K562 (cell line): ENCODE measurements around the gene PRKAG2. TPM values are rescaled to one million over a fixed set of nuclear protein-coding genes. Genes with fewer than 3 reads are reported as not detected.
A peak's percentile ranks its signal among the peaks of the same experiment; 100 is the strongest.

ENCODE experiments used
- BRCA1 ChIP-seq, 2 experiments: fragments of 450-650 bp in 1 of 2; sonication (generic) in 1 of 2; formaldehyde crosslinking in 1 of 2; IDR thresholded peaks; 2 replicates each; pipeline versions ENCODE4 v1.5.0 to v1.6.1; 2017 to 2020; ENCODE audit warnings: mild to moderate bottlenecking in 1 of 2, missing genetic modification reagents in 1 of 2
- CC2D1A ChIP-seq: fragments of 450-650 bp; IDR thresholded peaks from 2 replicates; pipeline ENCODE4 v1.6.1; 2017; ENCODE audit warnings: mild to moderate bottlenecking
- CEBPB ChIP-seq: fragments of 450-650 bp; IDR thresholded peaks from 2 replicates; pipeline ENCODE4 v1.6.1; 2016; ENCODE audit warnings: missing genetic modification characterization, missing compliant biosample characterization
- CREB3L1 ChIP-seq: fragments of 450-650 bp; IDR thresholded peaks from 2 replicates; pipeline ENCODE4 v1.6.1; 2014; ENCODE audit warnings: low read depth, mild to moderate bottlenecking, moderate library complexity, borderline replicate concordance
- E2F6 ChIP-seq, 2 experiments: IDR thresholded peaks; 2 replicates each; pipeline ENCODE4 v1.6.1; 2011; ENCODE audit warnings: borderline replicate concordance in 1 of 2, control low read depth in 1 of 2, low read depth in 1 of 2, low read length in 1 of 2, mild to moderate bottlenecking in 1 of 2, mixed read lengths in 1 of 2, moderate library complexity in 1 of 2; ENCODE audit not compliant: insufficient read depth in 1 of 2, insufficient read length in 1 of 2, poor library complexity in 1 of 2, severe bottlenecking in 1 of 2; ENCODE audit errors: extremely low read depth in 1 of 2
- EGR1 ChIP-seq: fragments of 450-650 bp; conservative IDR thresholded peaks from 2 replicates; pipeline ENCODE4 v1.6.1; 2017; ENCODE audit warnings: mild to moderate bottlenecking
- EWSR1 ChIP-seq: fragments of 450-650 bp; IDR thresholded peaks from 2 replicates; pipeline ENCODE4 v1.6.1; 2018; ENCODE audit warnings: borderline replicate concordance, mild to moderate bottlenecking, low read depth, moderate library complexity; ENCODE audit not compliant: partially characterized antibody
- FOXP4 ChIP-seq: sonication (generic); formaldehyde crosslinking; IDR thresholded peaks from 2 replicates; pipeline ENCODE4 v1.8.0; 2022; ENCODE audit warnings: mild to moderate bottlenecking, missing genetic modification reagents, borderline replicate concordance
- HNRNPLL ChIP-seq: fragments of 200-400 bp; formaldehyde crosslinking; IDR thresholded peaks from 2 replicates; pipeline ENCODE4 v1.6.1; 2017; ENCODE audit warnings: low read length, low read depth, mild to moderate bottlenecking; ENCODE audit not compliant: poor library complexity, severe bottlenecking
- KLF16 ChIP-seq: IDR thresholded peaks from 2 replicates; pipeline ENCODE4 v1.6.1; 2016; ENCODE audit warnings: antibody characterized with exemption
- PPARD ChIP-seq: fragments of 250-450 bp; sonication (Bioruptor Pico); IDR thresholded peaks from 2 replicates; pipeline ENCODE4 v1.8.0; 2022; ENCODE audit warnings: inconsistent platforms, mild to moderate bottlenecking, moderate library complexity
- PRPF4 ChIP-seq: fragments of 200-400 bp; formaldehyde crosslinking; IDR thresholded peaks from one replicate; pipeline ENCODE4 v1.6.1; 2017; ENCODE audit warnings: low read length, low read depth, mild to moderate bottlenecking; ENCODE audit not compliant: insufficient read depth, poor library complexity, severe bottlenecking
- SETDB1 ChIP-seq: IDR thresholded peaks from one replicate; pipeline ENCODE4 v1.6.1; 2012; ENCODE audit warnings: low read length, control low read depth, inconsistent platforms
- SNIP1 ChIP-seq: fragments of 450-650 bp; IDR thresholded peaks from 2 replicates; pipeline ENCODE4 v1.7.1; 2017; ENCODE audit warnings: low read depth, mild to moderate bottlenecking
- STAT5A ChIP-seq: IDR thresholded peaks from 2 replicates; pipeline ENCODE4 v1.6.1; 2012; ENCODE audit warnings: low read length, inconsistent platforms, borderline replicate concordance
- U2AF1 ChIP-seq: fragments of 200-400 bp; formaldehyde crosslinking; optimal IDR thresholded peaks from 2 replicates; pipeline ENCODE3; 2017; ENCODE audit warnings: mild to moderate bottlenecking, low read depth, low read length, moderate library complexity
- ZC3H4 ChIP-seq: sonication (generic); formaldehyde crosslinking; IDR thresholded peaks from 2 replicates; pipeline ENCODE4 v1.9.0; 2021; ENCODE audit warnings: missing genetic modification reagents, borderline replicate concordance
- ZNF431 ChIP-seq: sonication (generic); formaldehyde crosslinking; IDR thresholded peaks from 2 replicates; pipeline ENCODE4 v1.8.0; 2022; ENCODE audit warnings: mild to moderate bottlenecking, missing genetic modification reagents
- polyA plus RNA-seq, 8 experiments: library from polyadenylated mRNA; depleted of rRNA in 4 of 8; stranded (reverse) in 5 of 8; unstranded in 3 of 8; fragments of >200 nt; fragmentation: Nextera tagmentation in 2 of 8; fragmentation: Illumina TruSeq in 1 of 8; extraction: Ambion mirVana in 2 of 8; extraction: Trizol in 1 of 8; gene quantifications; 2 replicates each; pipeline versions ENCODE4 v1.2.1 to v1.2.3, GENCODE V29; 2011 to 2014; ENCODE audit warnings: inconsistent platforms in 1 of 8, missing spikeins in 1 of 8
- total RNA-seq, 7 experiments: library from RNA; depleted of rRNA in 6 of 7; stranded (reverse); fragments of >200 nt in 6 of 7; fragmentation: Illumina TruSeq in 2 of 7; extraction: Trizol in 2 of 7; gene quantifications; 2 replicates each; pipeline versions ENCODE4 v1.2.1 to v1.2.3, GENCODE V29; 2011 to 2021; ENCODE audit warnings: low replicate concordance in 1 of 7
- TF ChIP-seq, protein P1 (sequence below): fragments of 450-650 bp; IDR thresholded peaks from 2 replicates; pipeline ENCODE4 v1.6.1; 2016; ENCODE audit warnings: low read depth, mild to moderate bottlenecking, moderate library complexity
- TF ChIP-seq, protein P2 (sequence below): fragments of 200-800 bp; sonication (Bioruptor generic); IDR thresholded peaks from 2 replicates; pipeline ENCODE4 v1.6.1; 2017; ENCODE audit warnings: missing genetic modification characterization, missing compliant biosample characterization

PRKAG2 gene
- total and polyA plus RNA-seq, 9 of the 15 experiments (the other 6 are each of a cell fraction or from before 2014, with no cell fraction given): 0.99 to 5.6 (median 3.3) TPM

DNA sequence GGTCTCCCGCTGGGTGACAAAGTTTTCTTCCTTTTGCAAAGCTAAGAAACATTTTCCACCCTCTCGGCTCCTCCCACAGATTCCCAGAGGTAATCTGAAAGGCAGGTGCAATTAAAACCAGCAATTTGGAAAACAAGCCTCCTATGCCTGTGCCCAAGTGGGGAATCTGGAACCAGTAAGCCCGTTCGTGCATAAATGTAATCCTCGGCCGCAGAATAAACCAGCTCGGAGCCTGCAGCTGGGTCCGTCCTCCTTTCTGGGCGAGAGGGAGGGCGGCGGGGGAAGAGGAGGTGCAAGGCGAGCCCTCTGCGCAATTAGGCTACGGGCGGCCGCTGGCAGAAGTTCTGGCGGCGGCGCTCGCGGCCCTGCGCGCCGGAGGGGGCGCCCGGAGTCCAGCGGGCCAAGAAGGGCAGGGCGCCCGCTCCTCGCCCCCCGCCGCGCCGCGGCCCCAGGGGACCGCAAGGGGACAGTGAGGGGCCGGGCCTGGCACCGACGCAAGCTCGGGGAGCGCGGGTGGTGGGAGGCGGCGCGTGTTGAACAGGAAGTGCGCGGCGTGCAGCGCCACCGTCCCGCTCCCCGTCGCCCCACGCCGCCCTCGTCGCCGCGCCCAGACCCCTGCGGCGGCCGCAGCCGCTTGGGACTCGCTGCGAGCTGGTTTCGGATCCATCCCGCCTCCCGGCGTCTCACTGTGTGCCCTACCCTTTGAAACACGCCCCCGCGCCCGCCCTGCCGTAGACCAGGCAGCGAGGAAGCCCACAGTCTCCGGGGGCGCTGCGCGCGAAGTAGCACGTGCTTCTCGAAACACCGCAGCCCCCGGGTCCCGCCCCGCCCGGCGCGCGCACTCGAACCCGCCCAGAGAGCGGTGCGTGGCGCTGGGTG is at the start of gene PRKAG2 (continued):
- TF ChIP-seq U2AF1 (no peak), SETDB1 (no peak), E2F6 (IDR thresholded peaks at IDR 0.05; ENCODE audit: borderline replicate concordance in 1 of 2, extremely low read depth in 1 of 2, insufficient read depth in 1 of 2, insufficient read length in 1 of 2, low read depth in 1 of 2, low read length in 1 of 2, poor library complexity in 1 of 2, severe bottlenecking in 1 of 2) (peak; percentile 27 to 87), ZNF431 (CRISPR knock-in tag) (no peak), FOXP4 (CRISPR knock-in tag) (no peak), PPARD (CRISPR knock-in tag) (no peak), KLF16 (no peak), HNRNPLL (peak; percentile 11), STAT5A (no peak), BRCA1 (IDR thresholded peaks at IDR 0.05) (no peak), BRCA1 (CRISPR knock-in tag; IDR thresholded peaks at IDR 0.05) (no peak), CREB3L1 (no peak), PRPF4 (no peak), SNIP1 (no peak), EGR1 (peak; percentile 20; the same call in 1 of the 2 replicates), ZC3H4 (CRISPR knock-in tag) (no peak), CEBPB (no peak), CC2D1A (no peak), EWSR1 (no peak)
- TF ChIP-seq, protein P1, sequence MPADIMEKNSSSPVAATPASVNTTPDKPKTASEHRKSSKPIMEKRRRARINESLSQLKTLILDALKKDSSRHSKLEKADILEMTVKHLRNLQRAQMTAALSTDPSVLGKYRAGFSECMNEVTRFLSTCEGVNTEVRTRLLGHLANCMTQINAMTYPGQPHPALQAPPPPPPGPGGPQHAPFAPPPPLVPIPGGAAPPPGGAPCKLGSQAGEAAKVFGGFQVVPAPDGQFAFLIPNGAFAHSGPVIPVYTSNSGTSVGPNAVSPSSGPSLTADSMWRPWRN: no peak
- TF ChIP-seq, protein P2, sequence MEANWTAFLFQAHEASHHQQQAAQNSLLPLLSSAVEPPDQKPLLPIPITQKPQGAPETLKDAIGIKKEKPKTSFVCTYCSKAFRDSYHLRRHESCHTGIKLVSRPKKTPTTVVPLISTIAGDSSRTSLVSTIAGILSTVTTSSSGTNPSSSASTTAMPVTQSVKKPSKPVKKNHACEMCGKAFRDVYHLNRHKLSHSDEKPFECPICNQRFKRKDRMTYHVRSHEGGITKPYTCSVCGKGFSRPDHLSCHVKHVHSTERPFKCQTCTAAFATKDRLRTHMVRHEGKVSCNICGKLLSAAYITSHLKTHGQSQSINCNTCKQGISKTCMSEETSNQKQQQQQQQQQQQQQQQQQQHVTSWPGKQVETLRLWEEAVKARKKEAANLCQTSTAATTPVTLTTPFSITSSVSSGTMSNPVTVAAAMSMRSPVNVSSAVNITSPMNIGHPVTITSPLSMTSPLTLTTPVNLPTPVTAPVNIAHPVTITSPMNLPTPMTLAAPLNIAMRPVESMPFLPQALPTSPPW (CRISPR knock-in tag): peak; percentile 45
